IMR-90 (cell line): ENCODE results near the gene EDA. TPM values are rescaled to one million over a fixed set of nuclear protein-coding genes. Genes with fewer than 3 reads are reported as not detected.

Experiments
- ATAC-seq: fragments of 200-7000 bp; cut with Tn5 transposase; 2 replicates; pipeline ENCODE4 v1.9.1; 2020; ENCODE audit warnings: low read depth, mild to moderate bottlenecking, moderate library complexity
- BruUV-seq: library from RNA; stranded (reverse); fragments of 400-500 nt; replicated peaks from 2 replicates; lab custom pipeline; 2021; lab: Mats Ljungman, UMichigan
- CTCF ChIA-PET: fragments of 300-600 bp; formaldehyde crosslinking; extraction: SDS; loops from one replicate; lab custom pipeline; 2021; ENCODE audit warnings: antibody characterized with exemption; lab: Yijun Ruan, JAX
- POLR2A ChIA-PET: fragments of 300-600 bp; sonication (Branson Sonifier 250); formaldehyde crosslinking; loops from one replicate; lab custom pipeline; 2022; ENCODE audit warnings: antibody characterized with exemption; ENCODE audit not compliant: unreplicated experiment; lab: Charles Lee
- DNase-seq: peaks from one replicate; pipeline ENCODE4 v3.0.0; 2013
- H2AFZ ChIP-seq: replicated peaks from 2 replicates; pipeline ENCODE3; 2013; ENCODE audit warnings: low read length, mild to moderate bottlenecking; ENCODE audit not compliant: poor library complexity
- H2AK5ac ChIP-seq: 2 replicates; pipeline ENCODE4 v1.6.1; 2013; ENCODE audit warnings: low read depth, low read length, inconsistent platforms
- H2AK9ac ChIP-seq: replicated peaks from 2 replicates; pipeline ENCODE3; 2013; ENCODE audit warnings: mild to moderate bottlenecking, low read depth, low read length, moderate library complexity; ENCODE audit not compliant: poor library complexity
- H2BK120ac ChIP-seq: 2 replicates; pipeline ENCODE4 v1.6.1; 2013; ENCODE audit warnings: low read depth, low read length, inconsistent platforms
- H2BK15ac ChIP-seq: 3 replicates; pipeline ENCODE4 v1.6.1; 2013; ENCODE audit warnings: low read depth, low read length, inconsistent platforms
- H2BK20ac ChIP-seq: 2 replicates; pipeline ENCODE4 v1.6.1; 2013; ENCODE audit warnings: low read depth, mild to moderate bottlenecking, inconsistent platforms, low read length, moderate library complexity
- H2BK5ac ChIP-seq: 2 replicates; pipeline ENCODE4 v1.6.1; 2013; ENCODE audit warnings: mild to moderate bottlenecking, low read depth, low read length, inconsistent platforms; ENCODE audit not compliant: poor library complexity, severe bottlenecking
- H3K14ac ChIP-seq: replicated peaks from 2 replicates; pipeline ENCODE4 v1.6.1; 2013; ENCODE audit warnings: low read depth, low read length, inconsistent platforms
- H3K18ac ChIP-seq: 2 replicates; pipeline ENCODE4 v1.6.1; 2013; ENCODE audit warnings: low read depth, low read length, control low read depth
- H3K23ac ChIP-seq: 2 replicates; pipeline ENCODE4 v1.6.1; 2013; ENCODE audit warnings: low read depth, low read length, inconsistent platforms
- H3K27ac ChIP-seq: 2 replicates; pipeline ENCODE4 v1.5.1; 2013; ENCODE audit warnings: mild to moderate bottlenecking, control low read depth, low read length; ENCODE audit not compliant: insufficient read depth
- H3K27me3 ChIP-seq: 2 replicates; pipeline ENCODE4 v1.6.1; 2013; ENCODE audit warnings: low read length; ENCODE audit not compliant: control insufficient read depth, insufficient read depth
- H3K36me3 ChIP-seq: 2 replicates; pipeline ENCODE4 v1.6.1; 2013; ENCODE audit warnings: low read length, mixed read lengths; ENCODE audit not compliant: control insufficient read depth, insufficient read depth
- H3K4ac ChIP-seq: 2 replicates; pipeline ENCODE4 v1.6.1; 2013; ENCODE audit warnings: low read depth, low read length, inconsistent platforms
- H3K4me1 ChIP-seq: 2 replicates; pipeline ENCODE4 v1.6.1; 2013; ENCODE audit warnings: low read length, mixed read lengths; ENCODE audit not compliant: control insufficient read depth, insufficient read depth
- H3K4me2 ChIP-seq: 2 replicates; pipeline ENCODE4 v1.6.1; 2013; ENCODE audit warnings: low read depth, mild to moderate bottlenecking, control low read depth, low read length, moderate library complexity
- H3K4me3 ChIP-seq: 2 replicates; pipeline ENCODE4 v1.5.1; 2013; ENCODE audit warnings: low read depth, mild to moderate bottlenecking, control low read depth, low read length, moderate library complexity; ENCODE audit not compliant: insufficient read depth
- H3K56ac ChIP-seq: 2 replicates; pipeline ENCODE4 v1.6.1; 2013; ENCODE audit warnings: low read length, inconsistent platforms; ENCODE audit not compliant: insufficient read depth; ENCODE audit errors: extremely low read depth
- H3K79me1 ChIP-seq, 2 experiments: 2 replicates each; pipeline ENCODE4 v1.6.1; 2013; ENCODE audit warnings: low read length in 2 of 2, inconsistent platforms in 1 of 2, low read depth in 1 of 2
- H3K9ac ChIP-seq: 2 replicates; pipeline ENCODE4 v1.6.1; 2013; ENCODE audit warnings: low read depth, low read length, control low read depth
- H3K9me1 ChIP-seq: 2 replicates; pipeline ENCODE4 v1.6.1; 2013; ENCODE audit warnings: low read length, inconsistent platforms; ENCODE audit not compliant: insufficient read depth
- H3K9me3 ChIP-seq: 2 replicates; pipeline ENCODE4 v1.6.1; 2013; ENCODE audit warnings: low read length; ENCODE audit not compliant: control insufficient read depth, insufficient read depth
- H4K20me1 ChIP-seq: 2 replicates; pipeline ENCODE4 v1.6.1; 2013; ENCODE audit warnings: low read length, inconsistent platforms; ENCODE audit not compliant: insufficient read depth
- H4K5ac ChIP-seq: 2 replicates; pipeline ENCODE4 v1.6.1; 2013; ENCODE audit warnings: mild to moderate bottlenecking, low read depth, low read length, control low read depth
- H4K8ac ChIP-seq, 2 experiments: 2 replicates each; pipeline ENCODE4 v1.6.1; 2013; ENCODE audit warnings: low read depth in 2 of 2, low read length in 2 of 2, control low read depth in 1 of 2, inconsistent platforms in 1 of 2
- H4K91ac ChIP-seq: 2 replicates; pipeline ENCODE4 v1.6.1; 2013; ENCODE audit warnings: low read depth, low read length, inconsistent platforms; ENCODE audit not compliant: insufficient read depth
- POLR2A ChIP-seq: IDR thresholded peaks from 2 replicates; pipeline ENCODE4 v1.6.1; 2012; ENCODE audit warnings: mild to moderate bottlenecking, low read depth, low read length
- WGBS, 2 experiments: methylation state at CpG; one replicate each; pipeline versions ENCODE4 v1.1.5 to v1.1.7; 2013; ENCODE audit warnings: missing lambda C conversion rate in 2 of 2; ENCODE audit not compliant: insufficient read length in 1 of 2; ENCODE audit errors: extremely low coverage in 2 of 2; 5-methylcytosine and 5-hydroxymethylcytosine counted together
- dilution Hi-C: fragments of 300-500 bp; cut with HindIII; formaldehyde crosslinking; loops from one replicate; pipeline ENCODE4 v1.14.3; 2018; ENCODE audit warnings: low sequenced_read_pairs; ENCODE audit not compliant: unreplicated experiment
- in situ Hi-C: fragments of 300-500 bp; cut with MboI; formaldehyde crosslinking; loops from 3 replicates; pipeline ENCODE4 v1.14.3; 2019; ENCODE audit warnings: low sequenced_read_pairs, inconsistent platforms, mixed read lengths
- intact Hi-C: fragments of 100-400 bp; cut with micrococcal nuclease; formaldehyde crosslinking; loops from 2 replicates; pipeline ENCODE4 v1.10.0; 2022
- polyA plus RNA-seq, 3 experiments: library from polyadenylated mRNA; depleted of rRNA; stranded (reverse); fragments of >200 nt; gene quantifications; 2 replicates each; pipeline ENCODE4 v1.2.3, GENCODE V29; 2012; ENCODE audit warnings: low replicate concordance in 1 of 3
- total RNA-seq: library from RNA; depleted of rRNA; stranded (reverse); fragments of >200 nt; gene quantifications from 2 replicates; pipeline ENCODE4 v1.2.3, GENCODE V29; 2012

The EDA gene
- total and polyA plus RNA-seq, 2 of the 4 experiments (the other 2 are of a cell fraction), result under 0.01 TPM; not detected in 1

DNA sequence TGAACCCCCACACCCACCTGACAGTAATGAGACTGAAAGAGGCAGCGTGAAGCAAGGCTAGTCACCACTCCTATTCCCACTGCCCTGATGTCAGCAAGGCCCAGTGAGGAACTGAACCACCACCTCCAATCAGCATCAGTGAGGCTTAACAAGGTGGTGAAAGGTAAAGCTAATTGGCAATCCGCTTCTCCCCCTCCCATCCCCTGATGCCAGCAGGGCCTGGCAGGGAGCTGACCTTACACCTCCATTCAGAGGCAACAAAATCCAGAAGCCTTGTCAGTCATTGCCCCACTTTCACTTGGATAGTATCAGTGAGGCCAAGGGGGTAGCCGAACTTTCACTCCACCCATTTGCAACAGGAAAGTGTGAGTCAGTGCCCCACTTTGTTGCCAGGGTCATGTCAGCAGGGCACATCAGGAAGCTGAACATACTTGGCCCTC is 373.1 kb downstream of the EDA start:
- H3K27me3 ChIP-seq, result no peaks in the 10 kb centered on the region; the same call in 1 of the 2 replicates
- H2AK5ac ChIP-seq, result no peak overlapping the region
- in situ Hi-C loops (no loop called here), dilution Hi-C loops (no loop called here), intact Hi-C loops (no loop called here)
- ChIA-PET POLR2A (no interaction called here), CTCF (no interaction called here)
- no peak for DNase-seq
- H2BK120ac ChIP-seq, result no peak overlapping the region
- no peak for ATAC-seq
- no peak overlapping the region for H3K4me3 ChIP-seq
- no peak overlapping the region for H2AFZ ChIP-seq
- no peaks in the 10 kb centered on the region for H3K36me3 ChIP-seq
- H3K79me1 ChIP-seq, result no peaks in the 10 kb centered on the region
- H3K27ac ChIP-seq, result no peak overlapping the region
- H2AK9ac ChIP-seq, result no peak overlapping the region
- no peaks in the 10 kb centered on the region for H3K4me1 ChIP-seq
- no peak overlapping the region for H3K4me2 ChIP-seq
- no peak overlapping the region for H2BK20ac ChIP-seq
- H2BK15ac ChIP-seq, result no peak overlapping the region
- no peaks in the 10 kb centered on the region for H4K20me1 ChIP-seq
- H3K23ac ChIP-seq, result no peak overlapping the region
- H4K5ac ChIP-seq, result no peak overlapping the region
- no TSS peak for BruUV-seq
- H4K91ac ChIP-seq, result no peak overlapping the region
- H3K9me1 ChIP-seq, result no peaks in the 10 kb centered on the region
- H3K9ac ChIP-seq, result no peak overlapping the region
- no peak overlapping the region for H3K18ac ChIP-seq
- no CpG with 5 or more reads among the region's 3 CpGs for WGBS, 2 experiments
- no peaks in the 10 kb centered on the region for H3K9me3 ChIP-seq
- no peak overlapping the region for H2BK5ac ChIP-seq
- no peak overlapping the region for H3K56ac ChIP-seq
- TF ChIP-seq POLR2A, result no peak
- no peak overlapping the region for H3K14ac ChIP-seq
- no peak overlapping the region for H3K4ac ChIP-seq
- no peak overlapping the region for H4K8ac ChIP-seq
